ENCODE data around the gene KLK1. TPM values are rescaled to one million over a fixed set of nuclear protein-coding genes. Genes with fewer than 3 reads are reported as not detected.

Gene KLK1
- total and polyA plus RNA-seq, 2 donors (not counting 1 experiment from before 2014, with no cell fraction given) = not detected

GRCh38 chr19:50780753-50781435 lies 42.7 kb downstream of the KLK1 start:
- H3K27ac ChIP-seq (ENCODE audit: insufficient read depth, low read length) = no peak overlapping the region
- H3K79me2 ChIP-seq (ENCODE audit: control insufficient read depth, insufficient read depth, low read length) = no peaks in the 10 kb centered on the region
- no peak overlapping the region for H3K4me2 ChIP-seq (ENCODE audit: extremely low read depth, insufficient read depth, low read length)
- H3K4me1 ChIP-seq (ENCODE audit: control insufficient read depth, extremely low read depth, insufficient read depth, low read length) = no peaks in the 10 kb centered on the region
- H4K20me1 ChIP-seq (ENCODE audit: control insufficient read depth, extremely low read depth, insufficient read depth, low read length) = no peaks in the 10 kb centered on the region
- no peaks in the 10 kb centered on the region for H3K36me3 ChIP-seq (ENCODE audit: control insufficient read depth, insufficient read depth, low read length)
- TF ChIP-seq CTCF (conservative IDR thresholded peaks at IDR 0.05 in 1 of 2, IDR thresholded peaks at IDR 0.05 in 1 of 2; ENCODE audit: low read depth in 1 of 2, low read length in 2 of 2) (no peak), EZH2 (IDR thresholded peaks at IDR 0.05; ENCODE audit: low read length, missing control alignments) (no peak)
- peaks cover 14% of the 10 kb centered on the region for H3K27me3 ChIP-seq (ENCODE audit: control insufficient read depth, insufficient read depth, low read length)
- H3K9me3 ChIP-seq (ENCODE audit: control insufficient read depth, insufficient read depth, low read depth, low read length) = no peaks in the 10 kb centered on the region
- DNase-seq (ENCODE audit: low read depth in 2 of 2) = no peak
- H3K4me3 ChIP-seq (replicated peaks in 1 of 4; ENCODE audit: control extremely low read depth in 1 of 4, insufficient read depth in 1 of 4, low read depth in 3 of 4, low read length in 4 of 4) = no peak overlapping the region
- no peak overlapping the region for H2AFZ ChIP-seq (ENCODE audit: low read length)
- no peak overlapping the region for H3K9ac ChIP-seq (ENCODE audit: insufficient read depth, low read length)

DNA sequence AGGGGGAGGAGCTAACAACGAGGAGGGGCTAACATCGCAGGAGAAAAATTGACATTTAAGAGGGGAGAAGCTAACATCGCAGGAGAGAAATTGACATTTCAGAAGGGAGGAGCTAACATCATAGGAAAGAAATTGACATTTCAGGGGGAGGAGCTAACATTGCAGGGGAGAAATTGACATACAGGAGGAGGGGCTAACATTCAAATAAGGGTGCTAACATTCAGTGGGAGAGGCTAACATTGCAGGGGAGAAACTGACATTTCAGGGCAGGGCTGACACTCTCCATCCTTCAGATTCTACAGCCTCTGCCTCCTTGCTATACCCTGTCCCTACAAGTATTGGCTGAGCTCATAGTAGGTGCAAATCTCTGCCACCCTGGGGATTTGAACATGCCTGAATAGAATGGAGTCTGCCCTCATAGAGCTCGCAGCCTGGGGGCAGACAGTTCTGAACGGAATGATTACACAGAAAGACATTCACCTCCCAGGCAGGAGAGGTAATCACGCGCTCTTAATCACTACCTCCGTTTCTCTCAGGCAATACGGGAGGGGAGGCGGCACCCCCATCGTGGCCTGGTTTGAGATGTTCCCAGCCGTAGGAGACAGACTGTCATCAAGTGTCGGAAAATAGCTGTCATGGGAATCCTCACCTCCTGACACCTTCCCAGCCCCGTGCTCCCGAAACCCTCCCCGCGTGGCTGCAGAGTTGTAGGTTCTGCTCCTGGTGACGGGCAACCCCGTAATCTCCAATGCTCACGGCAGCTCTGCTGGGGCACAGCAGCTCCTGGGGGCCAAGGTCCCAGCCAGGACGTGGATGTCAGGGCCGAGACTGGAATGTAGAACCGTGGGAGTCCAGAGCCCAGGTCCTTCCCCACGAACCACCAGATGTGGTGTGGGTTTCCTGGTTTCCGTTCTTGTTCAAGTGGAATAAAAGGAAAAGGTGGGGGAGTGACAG lies 43.8 kb downstream of the KLK1 start:
- Histone ChIP-seq H3K4me2 (ENCODE audit: extremely low read depth, insufficient read depth, low read length) (no peak overlapping the region), H3K4me3 (replicated peaks in 1 of 4; ENCODE audit: control extremely low read depth in 1 of 4, insufficient read depth in 1 of 4, low read depth in 3 of 4, low read length in 4 of 4) (no peak overlapping the region), H3K27ac (ENCODE audit: insufficient read depth, low read length) (no peak overlapping the region), H3K36me3 (ENCODE audit: control insufficient read depth, insufficient read depth, low read length) (no peaks in the 10 kb centered on the region), H3K79me2 (ENCODE audit: control insufficient read depth, insufficient read depth, low read length) (no peaks in the 10 kb centered on the region), H2AFZ (ENCODE audit: low read length) (no peak overlapping the region), H3K9ac (ENCODE audit: insufficient read depth, low read length) (no peak overlapping the region), H3K4me1 (ENCODE audit: control insufficient read depth, extremely low read depth, insufficient read depth, low read length) (no peaks in the 10 kb centered on the region), H3K9me3 (ENCODE audit: control insufficient read depth, insufficient read depth, low read depth, low read length) (no peaks in the 10 kb centered on the region), H4K20me1 (ENCODE audit: control insufficient read depth, extremely low read depth, insufficient read depth, low read length) (no peaks in the 10 kb centered on the region), H3K27me3 (ENCODE audit: control insufficient read depth, insufficient read depth, low read length) (peaks cover 14% of the 10 kb centered on the region)
- TF ChIP-seq CTCF (conservative IDR thresholded peaks at IDR 0.05 in 1 of 2, IDR thresholded peaks at IDR 0.05 in 1 of 2; ENCODE audit: low read depth in 1 of 2, low read length in 2 of 2) (no peak), EZH2 (IDR thresholded peaks at IDR 0.05; ENCODE audit: low read length, missing control alignments) (no peak)
- DNase-seq (ENCODE audit: low read depth in 2 of 2) = no peak

DNA sequence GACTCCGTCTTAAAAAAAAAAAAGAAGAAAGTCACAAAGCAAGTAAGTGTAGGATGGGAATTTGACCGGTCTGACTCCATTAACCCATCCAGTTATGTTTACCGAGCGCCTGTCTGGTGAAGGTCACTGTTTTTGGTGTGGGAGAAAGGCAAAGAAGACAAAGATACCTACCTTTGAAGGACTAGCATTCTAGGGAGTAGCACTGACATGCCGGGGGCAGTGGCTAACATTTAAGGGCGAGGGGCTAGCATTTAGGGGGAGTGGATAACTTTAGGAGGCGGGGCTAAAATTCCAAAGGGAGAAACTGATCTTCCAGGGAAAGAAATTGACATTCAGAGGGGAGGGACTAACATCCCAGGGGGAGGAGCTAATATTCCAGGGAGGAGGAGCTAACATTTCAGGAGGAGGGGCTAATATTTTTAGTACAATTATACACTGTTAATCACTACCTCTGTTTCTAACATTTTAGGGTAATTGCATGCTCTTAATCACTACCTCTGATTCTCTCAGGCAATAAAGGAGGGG lies 44.6 kb downstream of the KLK1 start:
- no peaks in the 10 kb centered on the region for H4K20me1 ChIP-seq (ENCODE audit: control insufficient read depth, extremely low read depth, insufficient read depth, low read length)
- no peak for TF ChIP-seq EZH2 (IDR thresholded peaks at IDR 0.05; ENCODE audit: low read length, missing control alignments)
- H3K4me2 ChIP-seq (ENCODE audit: extremely low read depth, insufficient read depth, low read length) = no peak overlapping the region
- no peak overlapping the region for H3K9ac ChIP-seq (ENCODE audit: insufficient read depth, low read length)
- no peaks in the 10 kb centered on the region for H3K4me1 ChIP-seq (ENCODE audit: control insufficient read depth, extremely low read depth, insufficient read depth, low read length)
- peaks cover 14% of the 10 kb centered on the region for H3K27me3 ChIP-seq (ENCODE audit: control insufficient read depth, insufficient read depth, low read length)
- H3K9me3 ChIP-seq (ENCODE audit: control insufficient read depth, insufficient read depth, low read depth, low read length) = no peaks in the 10 kb centered on the region
- no peak overlapping the region for H3K4me3 ChIP-seq (replicated peaks in 1 of 4; ENCODE audit: control extremely low read depth in 1 of 4, insufficient read depth in 1 of 4, low read depth in 3 of 4, low read length in 4 of 4)
- H3K27ac ChIP-seq (ENCODE audit: insufficient read depth, low read length) = no peak overlapping the region
- no peak overlapping the region for H2AFZ ChIP-seq (ENCODE audit: low read length)
- no peak for DNase-seq (ENCODE audit: low read depth in 2 of 2)
- H3K36me3 ChIP-seq (ENCODE audit: control insufficient read depth, insufficient read depth, low read length) = no peaks in the 10 kb centered on the region
- H3K79me2 ChIP-seq (ENCODE audit: control insufficient read depth, insufficient read depth, low read length) = no peaks in the 10 kb centered on the region
